Measurements from ENCODE around the gene COL26A1.

The COL26A1 gene

DNA sequence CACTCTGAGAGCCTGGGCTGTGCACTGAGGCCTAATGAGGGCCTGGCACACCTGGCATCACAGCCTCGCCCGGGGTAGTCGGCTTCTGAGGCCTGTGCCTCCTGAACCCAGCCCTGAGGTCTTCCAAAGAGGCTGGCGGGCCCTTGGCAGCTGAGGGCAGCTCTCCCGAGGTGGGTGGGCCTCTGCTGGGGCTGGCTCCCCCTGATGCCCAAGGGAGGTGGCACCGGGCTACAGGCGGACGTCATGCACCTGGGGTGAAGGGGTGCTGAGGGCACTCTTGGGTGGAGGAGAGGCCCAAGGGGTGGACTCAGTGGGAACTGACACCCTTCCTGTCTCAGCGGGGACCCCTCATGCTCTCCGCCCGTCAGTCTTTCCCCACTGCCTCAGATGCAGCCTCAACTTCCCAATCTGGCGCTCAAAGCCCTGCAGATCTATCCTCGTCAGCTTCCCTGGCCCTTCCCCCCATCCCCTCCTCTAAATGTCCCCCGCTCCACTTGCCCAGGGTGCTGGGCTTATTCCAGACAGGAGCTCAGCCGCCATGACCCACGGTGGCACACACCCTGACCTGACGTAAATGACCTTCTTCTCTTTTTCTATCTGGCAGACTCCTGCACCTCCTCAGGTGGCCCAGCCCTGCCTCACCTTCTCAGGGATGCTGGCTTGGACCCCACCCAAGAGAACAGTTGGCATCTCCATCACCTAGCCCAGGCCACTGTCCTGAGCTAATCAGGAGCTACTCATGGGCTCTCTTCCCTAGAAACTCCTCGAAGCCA, 228.2 kb downstream of the COL26A1 start:
- Histone ChIP-seq H3K14ac (ENCODE audit: low read length in 2 of 2) (no peak overlapping the region), H3K27ac (ENCODE audit: low read length, poor library complexity, severe bottlenecking) (no peak overlapping the region), H3K4ac (ENCODE audit: low read depth in 1 of 2, low read length in 2 of 2) (no peak overlapping the region), H2BK15ac (ENCODE audit: low read depth, poor library complexity, severe bottlenecking) (no peak overlapping the region), H2AK5ac (ENCODE audit: low read length, severe bottlenecking) (no peak overlapping the region), H3K9ac (ENCODE audit: low read length) (no peak overlapping the region), H3K4me1 (ENCODE audit: control insufficient read depth, insufficient read depth, low read depth, low read length) (peaks cover 1% of the 10 kb centered on the region), H3K4me2 (ENCODE audit: low read length, poor library complexity, severe bottlenecking) (no peak overlapping the region), H3K23ac (ENCODE audit: low read length in 2 of 2) (no peak overlapping the region), H2BK5ac (ENCODE audit: low read depth, low read length, poor library complexity, severe bottlenecking) (no peak overlapping the region), H3K9me3 (ENCODE audit: control insufficient read depth, low read length) (no peaks in the 10 kb centered on the region), H3K36me3 (ENCODE audit: control insufficient read depth in 1 of 2, insufficient read depth in 2 of 2, low read depth in 1 of 2, low read length in 2 of 2) (peaks cover 0 to 3% of the 10 kb centered on the region in 2 experiments), H4K91ac (ENCODE audit: low read length) (no peak overlapping the region), H3K27me3 (ENCODE audit: control insufficient read depth in 1 of 2, insufficient read depth in 1 of 2, low read length in 2 of 2) (peaks cover 21 to 56% of the 10 kb centered on the region in 2 experiments), H2AFZ (ENCODE audit: low read depth, low read length) (no peak overlapping the region), H2BK120ac (ENCODE audit: low read depth, low read length) (no peak overlapping the region), H3K79me1 (replicated peaks; ENCODE audit: low read length, poor library complexity, severe bottlenecking) (no peaks in the 10 kb centered on the region), H3K4me3 (ENCODE audit: insufficient read depth in 1 of 2, low read depth in 1 of 2, low read length in 2 of 2) (no peak overlapping the region), H2BK12ac (ENCODE audit: low read length in 2 of 2) (no peak overlapping the region), H3K18ac (ENCODE audit: low read depth in 1 of 2, low read length in 2 of 2) (no peak overlapping the region), H4K8ac (ENCODE audit: low read length) (no peak overlapping the region)
- 91% methylated on average over 15 of the region's 18 CpGs for WGBS
- DNase-seq: no peak

- Histone ChIP-seq H3K9me3 (ENCODE audit: control insufficient read depth, low read length) (no peaks in the 10 kb centered on the region), H3K18ac (ENCODE audit: low read depth in 1 of 2, low read length in 2 of 2) (no peak overlapping the region), H3K23ac (ENCODE audit: low read length in 2 of 2) (no peak overlapping the region), H3K4me1 (ENCODE audit: control insufficient read depth, insufficient read depth, low read depth, low read length) (peaks cover 1% of the 10 kb centered on the region), H3K79me1 (replicated peaks; ENCODE audit: low read length, poor library complexity, severe bottlenecking) (no peaks in the 10 kb centered on the region), H2BK120ac (ENCODE audit: low read depth, low read length) (no peak overlapping the region), H3K36me3 (ENCODE audit: control insufficient read depth in 1 of 2, insufficient read depth in 2 of 2, low read depth in 1 of 2, low read length in 2 of 2) (no peaks in the 10 kb centered on the region), H2AK5ac (ENCODE audit: low read length, severe bottlenecking) (no peak overlapping the region), H3K4ac (ENCODE audit: low read depth in 1 of 2, low read length in 2 of 2) (no peak overlapping the region), H3K27me3 (ENCODE audit: control insufficient read depth in 1 of 2, insufficient read depth in 1 of 2, low read length in 2 of 2) (peaks cover 23 to 54% of the 10 kb centered on the region in 2 experiments), H2BK15ac (ENCODE audit: low read depth, poor library complexity, severe bottlenecking) (no peak overlapping the region), H3K14ac (ENCODE audit: low read length in 2 of 2) (no peak overlapping the region), H3K27ac (ENCODE audit: low read length, poor library complexity, severe bottlenecking) (no peak overlapping the region), H2AFZ (ENCODE audit: low read depth, low read length) (no peak overlapping the region), H3K4me2 (ENCODE audit: low read length, poor library complexity, severe bottlenecking) (no peak overlapping the region), H3K9ac (ENCODE audit: low read length) (no peak overlapping the region), H4K8ac (ENCODE audit: low read length) (no peak overlapping the region), H3K4me3 (ENCODE audit: insufficient read depth in 1 of 2, low read depth in 1 of 2, low read length in 2 of 2) (no peak overlapping the region), H2BK12ac (ENCODE audit: low read length in 2 of 2) (no peak overlapping the region), H4K91ac (ENCODE audit: low read length) (no peak overlapping the region), H2BK5ac (ENCODE audit: low read depth, low read length, poor library complexity, severe bottlenecking) (no peak overlapping the region)
- no peak for DNase-seq
- WGBS: 61% methylated on average over 2 of the region's 2 CpGs
These were observed 228.8 kb downstream of the COL26A1 start for GRCh38 chr7:101591504-101591903.

GRCh38 chr7:101593556-101593955, 230.9 kb downstream of the COL26A1 start:
- H3K14ac ChIP-seq (ENCODE audit: low read length in 2 of 2): no peak overlapping the region
- WGBS: 87% methylated on average over 6 of the region's 6 CpGs
- no peak overlapping the region for H3K4ac ChIP-seq (ENCODE audit: low read depth in 1 of 2, low read length in 2 of 2)
- H2BK120ac ChIP-seq (ENCODE audit: low read depth, low read length): no peak overlapping the region
- H3K4me3 ChIP-seq (ENCODE audit: insufficient read depth in 1 of 2, low read depth in 1 of 2, low read length in 2 of 2): no peak overlapping the region
- H3K9ac ChIP-seq (ENCODE audit: low read length): no peak overlapping the region
- H2BK15ac ChIP-seq (ENCODE audit: low read depth, poor library complexity, severe bottlenecking): no peak overlapping the region
- no peak overlapping the region for H3K27ac ChIP-seq (ENCODE audit: low read length, poor library complexity, severe bottlenecking)
- H3K9me3 ChIP-seq (ENCODE audit: control insufficient read depth, low read length): no peaks in the 10 kb centered on the region
- no peak overlapping the region for H2BK12ac ChIP-seq (ENCODE audit: low read length in 2 of 2)
- H2AFZ ChIP-seq (ENCODE audit: low read depth, low read length): no peak overlapping the region
- H2AK5ac ChIP-seq (ENCODE audit: low read length, severe bottlenecking): no peak overlapping the region
- H3K23ac ChIP-seq (ENCODE audit: low read length in 2 of 2): no peak overlapping the region
- no peak overlapping the region for H4K8ac ChIP-seq (ENCODE audit: low read length)
- no peaks in the 10 kb centered on the region for H3K79me1 ChIP-seq (replicated peaks; ENCODE audit: low read length, poor library complexity, severe bottlenecking)
- no peaks in the 10 kb centered on the region for H3K36me3 ChIP-seq (ENCODE audit: control insufficient read depth in 1 of 2, insufficient read depth in 2 of 2, low read depth in 1 of 2, low read length in 2 of 2)
- peaks cover 23 to 55% of the 10 kb centered on the region in 2 experiments for H3K27me3 ChIP-seq (ENCODE audit: control insufficient read depth in 1 of 2, insufficient read depth in 1 of 2, low read length in 2 of 2)
- peaks cover 2% of the 10 kb centered on the region for H3K4me1 ChIP-seq (ENCODE audit: control insufficient read depth, insufficient read depth, low read depth, low read length)
- H4K91ac ChIP-seq (ENCODE audit: low read length): no peak overlapping the region
- no peak overlapping the region for H2BK5ac ChIP-seq (ENCODE audit: low read depth, low read length, poor library complexity, severe bottlenecking)
- no peak overlapping the region for H3K18ac ChIP-seq (ENCODE audit: low read depth in 1 of 2, low read length in 2 of 2)
- H3K4me2 ChIP-seq (ENCODE audit: low read length, poor library complexity, severe bottlenecking): no peak overlapping the region
- DNase-seq: no peak

DNA sequence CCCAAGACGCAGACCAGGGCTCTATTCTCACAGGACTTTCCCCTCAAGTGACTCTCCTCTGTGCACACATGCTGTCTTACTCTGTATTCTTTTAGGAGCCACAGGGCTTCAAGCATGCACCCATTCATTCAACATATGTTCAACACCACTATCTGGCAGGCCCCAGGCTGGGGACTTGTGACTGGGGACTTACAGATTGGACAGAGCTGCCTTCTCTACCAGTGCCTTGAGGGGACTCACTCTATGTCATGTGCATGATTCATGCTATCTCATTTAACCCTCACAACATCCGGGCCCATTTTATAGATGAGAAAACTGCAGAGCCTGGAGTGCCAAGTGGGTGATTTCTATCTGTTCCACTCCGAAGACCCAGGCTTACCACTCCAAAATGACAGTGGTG, 232.1 kb downstream of the COL26A1 start:
- 85% methylated on average over 3 of the region's 3 CpGs for WGBS
- Histone ChIP-seq H3K18ac (ENCODE audit: low read depth in 1 of 2, low read length in 2 of 2) (no peak overlapping the region), H3K27ac (ENCODE audit: low read length, poor library complexity, severe bottlenecking) (no peak overlapping the region), H3K36me3 (ENCODE audit: control insufficient read depth in 1 of 2, insufficient read depth in 2 of 2, low read depth in 1 of 2, low read length in 2 of 2) (no peaks in the 10 kb centered on the region), H3K14ac (ENCODE audit: low read length in 2 of 2) (no peak overlapping the region), H3K9ac (ENCODE audit: low read length) (no peak overlapping the region), H3K27me3 (ENCODE audit: control insufficient read depth in 1 of 2, insufficient read depth in 1 of 2, low read length in 2 of 2) (peaks cover 23 to 58% of the 10 kb centered on the region in 2 experiments), H4K91ac (ENCODE audit: low read length) (no peak overlapping the region), H3K4me2 (ENCODE audit: low read length, poor library complexity, severe bottlenecking) (no peak overlapping the region), H3K79me1 (replicated peaks; ENCODE audit: low read length, poor library complexity, severe bottlenecking) (no peaks in the 10 kb centered on the region), H3K4me3 (ENCODE audit: insufficient read depth in 1 of 2, low read depth in 1 of 2, low read length in 2 of 2) (no peak overlapping the region), H2AK5ac (ENCODE audit: low read length, severe bottlenecking) (no peak overlapping the region), H2BK15ac (ENCODE audit: low read depth, poor library complexity, severe bottlenecking) (no peak overlapping the region), H2BK120ac (ENCODE audit: low read depth, low read length) (no peak overlapping the region), H3K4ac (ENCODE audit: low read depth in 1 of 2, low read length in 2 of 2) (no peak overlapping the region), H3K4me1 (ENCODE audit: control insufficient read depth, insufficient read depth, low read depth, low read length) (peaks cover 8% of the 10 kb centered on the region), H2BK5ac (ENCODE audit: low read depth, low read length, poor library complexity, severe bottlenecking) (no peak overlapping the region), H2BK12ac (ENCODE audit: low read length in 2 of 2) (no peak overlapping the region), H4K8ac (ENCODE audit: low read length) (no peak overlapping the region), H3K23ac (ENCODE audit: low read length in 2 of 2) (no peak overlapping the region), H3K9me3 (ENCODE audit: control insufficient read depth, low read length) (no peaks in the 10 kb centered on the region), H2AFZ (ENCODE audit: low read depth, low read length) (no peak overlapping the region)
- DNase-seq: no peak

All from mesenchymal stem cell (in vitro differentiated cells and primary cell).